GM18909 (cell line): Measurements from ENCODE around the gene LMBR1.
"Not testable (repeated sequence)": the region's sequence is repeated elsewhere in the genome, so short reads cannot be mapped to it uniquely, and the experiment has no call there.

Source experiments
- ATAC-seq: cut with Tn5 transposase; IDR thresholded peaks from one replicate; pipeline ENCODE4 v1.9.1; 2021; ENCODE audit warnings: mild to moderate bottlenecking; ENCODE audit not compliant: unreplicated experiment, poor library complexity

Gene LMBR1

DNA sequence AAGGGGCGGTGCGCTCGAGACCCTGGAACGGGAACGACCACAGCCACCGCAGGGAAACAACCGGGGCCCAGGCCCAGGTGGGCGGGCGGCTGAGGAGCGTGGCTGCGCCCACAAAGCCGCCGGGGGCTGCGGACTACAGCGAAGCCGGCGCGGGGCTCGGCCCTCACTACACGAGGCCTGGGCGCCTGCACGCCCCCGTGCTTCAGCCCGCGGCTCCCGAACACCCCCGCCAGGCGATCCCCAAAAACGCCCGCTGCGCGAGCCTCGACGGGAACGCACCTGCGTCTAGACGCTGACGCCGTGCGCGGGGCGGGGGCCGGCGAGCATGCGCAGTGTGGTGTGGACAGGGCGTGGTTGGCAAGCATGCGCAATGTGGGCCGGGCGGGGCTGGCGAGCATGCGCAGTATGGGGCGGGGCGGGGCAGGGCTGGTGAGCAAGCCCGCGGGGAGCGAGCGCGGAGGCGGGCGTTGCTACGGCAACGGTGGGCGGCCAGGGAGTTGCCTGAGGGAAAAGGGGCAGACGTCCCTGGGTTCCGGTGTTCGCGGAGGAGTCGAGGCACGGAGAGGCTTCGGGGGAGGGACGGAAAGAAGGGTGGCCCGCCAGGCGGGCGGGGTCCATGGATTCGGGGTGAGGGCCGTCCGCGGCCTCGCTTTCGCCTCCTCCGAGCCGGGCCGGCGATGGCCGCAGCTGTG, 252.6 kb downstream of the LMBR1 start, which contains the start of gene RNF32:
Gene RNF32, plus strand, starts transcription at position 518 of the 692 bp plus-strand sequence. CDS start 3,104 bp downstream, outside the sequence.
- ATAC-seq = peak; percentile 87

DNA sequence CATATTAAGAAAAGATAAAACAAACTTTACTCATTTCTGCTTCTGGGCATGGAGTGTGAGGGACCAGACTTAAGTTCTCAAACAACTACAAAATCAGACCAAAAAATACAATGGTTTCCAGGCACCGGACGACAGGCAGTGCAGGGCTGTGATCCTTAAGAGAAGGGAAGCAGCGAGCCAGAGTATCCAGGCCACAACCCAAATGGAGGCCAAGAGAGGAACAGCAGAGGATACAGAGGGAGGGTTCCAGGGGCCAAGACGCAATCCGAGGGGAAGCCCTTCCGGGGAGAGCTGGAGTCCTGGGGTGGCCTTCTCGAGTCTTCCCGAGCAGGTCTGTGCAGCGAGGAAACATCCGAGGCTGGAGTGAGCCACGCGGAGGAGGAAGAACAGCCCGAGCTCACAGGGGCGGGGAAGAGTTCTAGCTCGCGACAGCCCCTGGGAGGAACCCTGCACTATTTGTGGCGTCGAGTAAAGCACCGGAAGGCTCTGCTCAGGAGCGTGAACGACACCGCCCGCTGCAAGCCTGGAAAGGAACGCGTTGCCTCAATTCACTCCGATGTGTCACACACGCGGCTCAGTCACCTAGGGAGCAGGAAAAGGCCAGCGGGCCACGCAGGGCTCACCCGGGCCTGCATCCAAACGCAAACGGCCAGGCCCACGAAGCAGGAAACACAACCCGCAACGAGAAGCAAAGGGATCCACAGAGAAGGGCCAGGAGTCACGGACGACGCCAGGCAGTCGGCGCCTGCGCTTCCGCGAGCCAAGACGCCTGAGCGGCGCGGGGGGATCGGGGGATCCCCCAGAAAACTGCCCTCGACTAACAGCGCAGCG, 253.3 kb downstream of the LMBR1 start:
- ATAC-seq = no peak

- no peak for ATAC-seq
Measured at GRCh38 chr7:156638443-156639077, 254.4 kb downstream of the LMBR1 start.

DNA sequence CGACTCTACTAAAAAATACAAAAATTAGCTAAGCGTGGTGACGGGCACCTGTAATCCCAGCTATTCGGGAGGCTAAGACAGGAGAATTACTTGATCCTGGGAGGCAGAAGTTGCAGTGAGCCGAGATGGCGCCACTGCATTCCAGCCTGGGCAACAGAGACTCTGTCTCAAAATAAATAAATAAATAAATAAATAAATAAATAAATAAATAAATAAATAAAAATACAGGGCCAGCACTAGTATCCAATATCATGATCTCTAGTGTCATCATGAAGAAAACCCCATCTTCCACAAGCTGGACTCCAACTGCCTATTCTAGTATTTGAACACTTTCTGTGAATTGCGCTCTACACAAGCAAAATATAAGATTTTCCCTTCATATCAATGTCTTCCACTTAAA, 255.9 kb downstream of the LMBR1 start:
- not testable (repeated sequence) for ATAC-seq

DNA sequence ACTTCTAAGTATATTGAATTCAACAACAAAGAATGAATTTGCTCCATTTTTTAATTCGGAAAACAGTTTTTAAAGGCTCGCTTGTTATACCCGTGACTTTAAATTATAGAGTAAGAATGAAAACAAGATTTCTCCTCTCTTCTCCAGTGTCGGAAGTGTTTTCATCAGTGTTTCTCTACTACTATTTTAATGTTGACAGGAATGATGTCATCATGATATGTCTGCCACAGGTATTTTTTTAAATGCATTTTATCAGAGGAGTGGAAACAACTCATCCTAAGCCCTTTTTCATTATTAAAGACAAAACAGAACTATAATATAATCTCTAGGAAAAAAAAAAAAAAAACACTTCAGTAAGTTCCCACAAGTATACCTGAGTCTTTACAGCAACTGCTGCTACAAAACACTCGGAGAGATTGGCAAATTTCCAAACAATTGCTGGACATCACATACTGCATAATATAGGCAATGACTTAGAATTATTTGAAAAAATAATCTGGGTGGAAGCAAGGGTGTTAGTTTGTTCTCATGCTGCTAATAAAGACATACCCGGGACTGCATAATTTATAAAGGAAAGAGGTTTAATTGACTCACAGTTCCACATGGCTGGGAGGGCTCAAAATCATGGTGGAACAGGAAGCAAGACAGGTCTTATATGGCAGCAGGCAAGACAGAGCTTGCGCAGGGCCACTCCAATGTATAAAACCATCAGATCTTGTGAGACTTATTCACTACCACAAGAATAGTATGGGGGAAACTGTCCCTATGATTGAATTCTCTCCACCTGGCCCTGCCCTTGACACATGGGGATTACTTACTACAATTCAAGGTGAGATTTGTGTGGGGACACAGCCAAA, 257.2 kb downstream of the LMBR1 start:
- no peak for ATAC-seq

DNA sequence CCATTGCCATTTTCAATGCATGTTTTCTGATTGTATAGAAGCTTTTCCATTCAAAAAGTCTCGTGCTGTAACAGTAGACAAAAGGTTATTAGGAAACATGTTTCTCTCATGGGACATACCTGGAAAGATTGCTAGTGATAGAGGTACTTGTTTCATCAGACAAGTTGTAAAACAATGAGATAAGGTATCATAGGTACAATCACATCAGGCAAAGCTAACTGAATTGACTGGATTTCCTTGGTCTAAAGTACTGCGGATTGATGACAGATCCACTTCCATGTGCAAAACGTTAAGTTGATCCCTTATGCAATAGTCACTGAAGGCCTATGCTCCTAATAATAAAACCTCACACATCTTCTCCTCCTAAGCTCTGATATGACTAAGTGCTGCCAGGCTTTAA, 258.9 kb downstream of the LMBR1 start:
- ATAC-seq = no peak

GRCh38 chr7:156629873-156630272, 263.1 kb downstream of the LMBR1 start:
- ATAC-seq = no peak

GRCh38 chr7:156628562-156628961, 264.4 kb downstream of the LMBR1 start:
- no peak for ATAC-seq
